GM12892 (cell line): Measurements from ENCODE around the gene PPP2R3B.

Source experiments
- POLR2A ChIP-seq: IDR thresholded peaks from 2 replicates; pipeline ENCODE4 v1.6.1; 2011; ENCODE audit warnings: low read depth, low read length, control low read depth
- POLR2AphosphoS5 ChIP-seq: IDR thresholded peaks from 2 replicates; pipeline ENCODE4 v1.6.1; 2011; ENCODE audit warnings: low read depth, low read length, control low read depth
- TAF1 ChIP-seq: IDR thresholded peaks from 2 replicates; pipeline ENCODE4 v1.6.1; 2011; ENCODE audit warnings: low read depth, mild to moderate bottlenecking, control low read depth, low read length, borderline replicate concordance

DNA sequence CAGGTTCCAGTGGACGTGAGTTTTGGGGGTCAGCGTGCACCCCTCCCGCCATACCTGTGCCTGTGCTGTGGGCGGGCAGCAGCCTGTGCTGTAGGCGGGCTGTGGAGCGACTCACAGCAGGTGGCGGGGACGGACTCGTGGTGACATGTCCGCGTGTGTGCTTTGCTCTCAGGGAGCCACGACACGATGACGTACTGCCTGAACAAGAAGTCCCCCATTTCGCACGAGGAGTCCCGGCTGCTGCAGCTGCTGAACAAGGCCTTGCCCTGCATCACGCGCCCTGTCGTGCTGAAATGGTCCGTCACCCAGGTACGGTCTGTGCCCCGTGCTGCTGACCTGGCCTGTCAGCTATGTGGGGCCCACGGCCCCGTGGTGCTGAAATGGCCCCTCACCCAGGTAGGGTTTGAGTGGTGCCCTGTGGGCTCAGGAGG is 98.1 kb downstream of the PPP2R3B start:
- TF ChIP-seq POLR2A (no peak), TAF1 (no peak), POLR2AphosphoS5 (no peak)
